CD4-positive, alpha-beta T cell treated with Interleukin-15 for 4 hours (primary cell): ENCODE data around the gene GDF15.
"Not testable (repeated sequence)": the region's sequence is repeated elsewhere in the genome, so short reads cannot be mapped to it uniquely, and the experiment has no call there.

ENCODE experiments used
- DNase-seq: peaks from one replicate; pipeline ENCODE4 v3.0.0-alpha.2; 2020; ENCODE audit warnings: low spot score

GDF15 gene

DNA sequence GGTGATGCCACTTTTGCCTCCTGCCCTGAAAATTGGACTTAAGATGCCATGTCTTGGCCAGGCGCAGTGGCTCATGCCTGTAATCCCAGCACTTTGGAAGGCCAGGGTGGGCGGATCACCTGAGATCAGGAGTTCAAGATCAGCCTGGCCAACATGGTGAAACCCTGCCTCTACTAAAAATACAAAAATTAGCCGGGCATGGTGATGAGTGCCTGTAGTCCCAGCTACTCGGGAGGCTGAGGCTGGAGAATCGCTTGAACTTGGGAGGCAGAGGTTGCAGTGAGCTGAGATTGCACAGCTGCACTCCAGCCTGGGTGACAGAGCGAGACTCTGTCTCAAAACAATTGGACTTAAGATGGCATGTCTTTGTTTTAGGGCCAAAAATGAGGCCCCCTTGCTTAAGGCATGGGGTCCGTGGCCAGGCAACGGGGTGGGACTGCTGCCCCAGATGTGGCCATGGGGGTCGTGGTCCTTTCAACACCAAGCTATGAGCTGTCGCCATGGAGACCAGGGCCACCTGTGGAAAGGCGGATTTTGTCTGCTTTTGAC, 21.6 kb upstream of the GDF15 start:
- not testable (repeated sequence) for DNase-seq

DNA sequence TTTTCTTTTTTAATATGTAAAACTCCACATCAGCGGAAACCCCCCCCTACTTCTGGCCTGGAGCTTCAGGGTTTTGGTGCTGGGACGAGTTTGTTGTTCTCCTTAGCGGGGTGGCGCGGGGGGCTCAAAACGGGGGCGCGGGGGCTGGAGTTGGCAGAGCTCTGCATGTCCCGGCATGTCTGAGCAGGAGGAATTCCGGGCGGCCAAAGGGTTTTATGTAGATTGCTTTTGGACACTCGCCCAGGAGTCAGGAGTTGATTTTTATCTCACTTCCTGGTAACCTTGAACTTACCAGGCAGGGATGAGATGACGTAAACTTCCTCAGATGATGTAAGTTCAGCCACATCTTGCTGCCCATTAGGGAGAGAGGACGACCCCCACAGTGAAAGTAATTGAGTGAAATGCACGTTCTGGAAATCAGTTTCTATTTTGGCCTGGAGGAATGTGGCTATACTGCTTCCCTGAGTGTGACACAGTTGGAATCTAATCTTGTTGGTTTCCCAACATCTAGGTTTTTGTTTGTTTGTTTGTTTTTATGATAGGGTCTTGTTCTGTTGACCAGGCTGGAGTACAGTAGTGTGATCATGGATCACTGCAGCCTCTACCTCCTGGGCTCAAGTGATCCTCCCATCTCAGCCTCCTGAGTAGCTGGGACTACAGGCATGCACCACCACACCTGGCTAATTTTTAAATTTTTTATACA, 21.0 kb upstream of the GDF15 start:
- no peak for DNase-seq

DNA sequence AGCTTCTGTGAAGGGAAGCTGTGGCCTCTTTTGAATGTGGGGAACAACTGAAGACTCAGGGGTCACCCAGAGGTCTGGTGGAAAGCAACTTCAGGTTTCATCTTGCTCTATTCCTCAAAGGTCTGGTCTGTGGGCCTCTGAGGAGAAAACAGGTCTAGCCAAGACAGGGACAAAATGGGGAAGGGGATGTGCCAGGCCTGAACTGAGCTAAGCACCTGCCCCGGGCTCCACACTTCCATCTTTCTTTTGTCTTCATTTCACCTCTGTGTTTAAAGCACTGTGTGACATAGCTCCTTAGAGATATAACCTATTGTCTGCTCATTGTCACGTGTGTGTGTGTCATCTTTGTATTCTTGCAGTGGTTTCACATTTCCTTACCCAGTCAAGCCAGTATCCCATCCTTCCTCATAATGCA, 19.9 kb upstream of the GDF15 start:
- DNase-seq, result no peak

DNA sequence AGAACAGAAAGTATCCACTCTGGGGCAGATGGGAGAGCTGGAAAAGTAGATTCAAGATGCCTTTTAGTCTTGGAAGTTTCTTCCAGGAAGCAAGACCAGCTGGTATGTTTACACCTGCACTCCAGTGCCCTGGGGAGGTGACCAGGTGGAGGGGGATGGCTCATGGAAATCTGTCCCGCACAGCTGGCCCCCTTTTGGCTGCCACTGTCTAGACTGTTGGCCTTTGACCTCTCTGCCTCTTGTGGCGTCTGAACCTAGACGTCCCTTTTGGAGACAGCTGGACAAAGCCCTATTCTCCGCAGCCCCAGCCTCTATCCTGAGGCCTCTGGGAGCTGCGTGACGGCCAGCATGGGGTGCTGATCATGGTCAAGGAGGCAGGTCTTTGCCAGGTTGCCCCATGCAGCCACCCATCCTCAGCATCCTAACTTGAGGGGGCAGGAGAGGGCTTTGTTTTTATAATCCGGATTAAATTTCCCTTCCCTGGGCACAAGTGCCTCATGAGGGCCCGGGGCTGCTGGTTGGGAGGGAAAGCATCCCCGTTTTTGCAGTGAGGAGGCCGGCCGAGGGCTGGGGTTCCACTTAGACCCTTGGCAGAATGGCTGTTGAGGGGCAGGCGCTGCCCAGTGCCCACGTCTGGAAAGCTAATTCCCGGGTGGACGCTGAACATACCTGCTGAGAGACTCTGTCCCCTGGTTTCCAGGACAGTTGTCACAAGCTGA, 17.3 kb upstream of the GDF15 start:
- no peak for DNase-seq

DNA sequence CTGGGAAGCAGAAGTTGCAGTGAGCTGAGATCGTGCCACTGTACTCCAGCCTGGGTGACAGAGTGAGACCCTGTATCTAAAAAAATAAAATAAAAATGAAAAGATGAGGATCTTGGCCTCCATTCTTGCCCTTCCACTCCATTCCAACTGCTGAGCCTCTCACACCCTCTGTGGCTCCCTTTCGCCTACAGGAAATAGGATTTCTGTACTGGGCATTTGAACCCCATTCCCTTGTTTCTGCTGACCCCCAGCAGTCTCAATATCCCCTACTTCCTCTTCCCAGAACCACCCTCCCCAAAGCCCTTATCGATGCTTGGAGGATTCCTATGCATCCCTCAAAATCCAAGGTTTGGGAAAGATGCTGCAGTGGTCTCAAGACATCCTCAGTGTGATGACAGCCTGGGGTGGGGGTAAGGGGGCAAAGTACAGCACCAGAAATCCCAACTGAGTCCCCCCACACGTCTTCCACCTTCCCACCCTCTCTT, 12.5 kb upstream of the GDF15 start:
- DNase-seq, result no peak

DNA sequence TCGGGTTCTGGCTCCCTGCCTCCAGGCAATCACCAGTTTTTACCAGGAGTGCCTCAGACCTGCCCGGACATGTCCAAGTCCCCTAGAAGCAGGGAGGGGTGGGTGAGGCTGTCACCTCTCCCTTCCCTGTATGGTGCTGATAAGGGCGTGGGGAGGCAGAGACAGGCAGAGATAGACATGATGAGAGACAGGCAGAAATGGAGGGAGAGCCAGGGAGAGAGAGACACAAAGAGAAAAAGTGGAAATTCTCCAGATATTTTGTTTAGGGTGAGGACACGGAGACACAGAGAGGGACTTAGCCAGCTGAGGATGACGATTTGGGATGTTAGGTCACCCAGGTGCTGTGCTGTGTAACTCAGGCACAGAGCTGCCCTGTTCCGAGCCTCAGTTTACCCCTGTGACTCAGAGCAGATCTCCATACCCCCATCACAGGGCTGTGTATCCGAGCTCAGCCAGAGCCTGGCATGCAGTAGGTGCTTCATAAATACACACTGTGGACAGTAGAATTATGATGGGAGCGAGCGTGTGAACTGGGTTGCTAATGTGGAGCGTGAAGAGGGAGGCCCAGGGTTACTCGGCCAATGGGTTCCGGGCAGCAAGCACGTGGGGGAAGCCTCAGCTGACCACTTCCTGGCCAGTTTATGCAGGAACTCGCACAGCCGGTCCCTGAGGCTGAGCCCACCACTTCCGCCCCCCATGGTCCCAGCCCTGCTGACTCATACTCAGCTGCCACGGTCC, 11.9 kb upstream of the GDF15 start:
- DNase-seq, result peak; percentile 56

DNA sequence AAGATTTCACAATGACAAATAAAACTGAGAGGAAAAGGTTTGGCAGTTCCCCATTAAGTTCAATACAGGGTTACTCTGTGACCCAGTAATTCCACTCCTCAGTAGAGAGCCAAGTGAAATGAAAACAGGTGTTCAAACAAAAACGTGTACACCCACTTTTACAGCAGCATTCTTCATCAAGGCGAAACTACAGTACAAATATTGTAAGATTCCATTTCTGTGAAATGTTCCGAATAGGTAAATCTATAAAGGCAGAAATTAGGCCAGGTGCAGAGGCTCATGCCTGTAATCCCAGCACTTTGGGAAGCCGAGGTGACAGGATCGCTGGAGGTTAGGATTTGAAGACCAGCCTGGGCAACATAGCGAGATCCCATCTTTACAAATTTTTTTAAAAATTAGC, 8.9 kb upstream of the GDF15 start:
- DNase-seq, result no peak

DNA sequence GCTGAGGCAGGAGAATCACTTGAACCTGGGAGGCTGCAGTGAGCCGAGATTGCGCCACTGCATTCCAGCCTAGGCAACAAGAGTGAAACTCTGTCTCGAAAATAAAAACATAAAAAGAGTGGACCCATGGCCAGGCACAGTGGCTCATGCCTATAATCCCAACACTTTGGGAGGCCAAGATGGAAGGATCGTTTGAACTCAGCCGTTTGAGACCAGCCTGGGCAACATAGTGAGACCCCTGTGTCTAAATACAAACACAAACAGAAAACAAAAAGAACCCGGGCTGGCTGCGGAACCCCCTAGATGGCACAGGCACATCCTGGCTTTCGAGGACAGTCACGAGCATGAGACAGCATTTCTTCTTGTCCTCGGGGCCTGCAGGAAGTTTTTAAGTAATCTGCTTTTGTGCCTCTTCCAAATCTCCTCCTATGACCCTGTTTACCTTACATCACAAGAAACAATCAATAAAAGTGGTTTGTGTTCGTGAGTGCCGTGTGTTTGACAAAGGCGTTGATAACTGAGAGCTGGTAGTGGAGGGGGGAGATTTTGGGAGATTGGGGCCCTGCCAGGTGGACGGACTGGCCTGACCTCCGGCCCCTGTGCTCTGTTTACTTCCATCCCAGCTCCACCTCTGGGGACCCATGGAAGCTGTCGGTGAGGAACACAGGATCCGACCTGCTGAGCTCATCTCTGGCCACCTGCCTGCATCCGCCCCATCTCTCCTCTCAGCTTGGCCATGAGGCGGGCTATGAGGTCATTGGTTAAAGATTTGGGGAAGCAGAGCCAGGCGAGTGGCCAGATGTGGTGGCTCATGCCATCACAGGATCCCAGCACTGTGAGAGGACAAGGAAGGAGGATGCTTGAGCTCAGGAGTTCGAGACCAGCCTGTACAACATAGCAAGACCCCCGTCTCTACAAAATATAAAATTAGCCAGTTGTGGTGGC, 5.9 kb upstream of the GDF15 start:
- DNase-seq, result no peak

DNA sequence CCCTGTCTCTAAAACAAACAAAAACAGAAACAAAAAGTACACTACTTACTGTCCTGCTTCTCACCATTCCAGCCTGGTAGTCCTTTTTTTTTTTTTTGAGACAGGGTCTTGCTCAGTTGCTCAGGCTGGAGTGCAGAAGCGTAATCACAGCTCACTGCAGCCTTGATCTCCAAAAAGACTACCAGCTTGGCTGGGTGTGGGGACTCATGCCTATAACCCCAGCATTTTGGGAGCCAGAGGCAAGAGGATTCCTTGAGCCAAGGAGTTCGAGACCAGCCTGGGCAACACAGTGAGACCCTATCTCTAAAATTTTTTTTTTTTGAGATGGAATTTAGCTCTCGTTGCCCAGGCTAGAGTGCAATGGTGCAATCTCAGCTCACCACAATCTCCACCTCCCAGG, 5.1 kb upstream of the GDF15 start:
- no peak for DNase-seq

DNA sequence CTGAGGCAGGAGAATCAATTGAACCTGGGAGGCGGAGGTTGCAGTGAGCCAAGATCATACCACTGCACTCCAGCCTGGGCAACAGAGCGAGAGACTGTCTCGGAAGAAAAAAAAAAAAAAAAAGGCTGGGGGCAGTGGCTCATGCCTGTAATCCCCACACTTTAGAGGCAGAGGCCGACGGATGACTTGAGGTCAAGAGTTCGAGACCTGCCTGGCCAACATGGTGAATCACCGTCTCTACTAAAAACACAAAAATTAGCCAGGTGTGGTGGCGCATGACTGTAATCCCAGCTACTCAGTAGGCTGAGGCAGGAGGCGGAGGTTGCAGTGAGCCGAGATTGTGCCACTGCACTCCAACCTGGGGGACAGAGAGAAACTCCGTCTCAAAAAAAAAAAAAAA, 2.3 kb upstream of the GDF15 start:
- not testable (repeated sequence) for DNase-seq

DNA sequence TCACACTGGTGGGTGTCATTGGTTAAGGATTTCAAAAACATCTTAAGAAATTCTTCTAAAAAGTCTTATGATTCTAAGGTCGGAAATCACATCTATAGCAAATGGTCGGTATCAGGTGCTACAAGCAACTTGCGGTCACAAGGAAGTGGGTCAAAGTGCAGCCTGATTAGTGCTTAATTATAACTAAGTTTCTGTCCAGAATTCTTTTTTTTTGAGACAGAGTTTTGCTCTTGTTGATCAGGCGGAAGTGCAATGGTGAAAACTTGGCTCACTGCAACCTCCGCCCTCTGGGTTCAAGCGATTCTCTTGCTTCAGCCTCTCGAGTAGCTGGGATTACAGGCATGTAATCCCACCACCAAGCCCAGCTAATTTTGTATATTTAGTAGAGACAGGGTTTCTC, 1.2 kb upstream of the GDF15 start:
- DNase-seq, result no peak

DNA sequence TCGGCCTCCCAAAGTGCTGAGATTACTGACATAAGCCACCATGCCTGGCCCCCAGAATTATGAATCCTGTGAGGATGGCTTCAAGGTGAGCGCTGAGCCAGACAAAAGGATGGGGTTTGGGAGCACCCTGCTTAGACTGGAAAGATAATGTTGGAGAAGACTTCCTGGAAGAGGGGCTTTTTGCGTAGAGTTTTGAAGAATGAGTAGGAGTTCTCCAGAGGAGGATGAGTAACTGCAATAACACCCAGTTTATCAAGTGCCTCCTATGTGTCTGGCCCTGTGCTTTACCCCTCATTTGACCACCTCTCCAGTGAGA, 641 bp upstream of the GDF15 start:
- no peak for DNase-seq

DNA sequence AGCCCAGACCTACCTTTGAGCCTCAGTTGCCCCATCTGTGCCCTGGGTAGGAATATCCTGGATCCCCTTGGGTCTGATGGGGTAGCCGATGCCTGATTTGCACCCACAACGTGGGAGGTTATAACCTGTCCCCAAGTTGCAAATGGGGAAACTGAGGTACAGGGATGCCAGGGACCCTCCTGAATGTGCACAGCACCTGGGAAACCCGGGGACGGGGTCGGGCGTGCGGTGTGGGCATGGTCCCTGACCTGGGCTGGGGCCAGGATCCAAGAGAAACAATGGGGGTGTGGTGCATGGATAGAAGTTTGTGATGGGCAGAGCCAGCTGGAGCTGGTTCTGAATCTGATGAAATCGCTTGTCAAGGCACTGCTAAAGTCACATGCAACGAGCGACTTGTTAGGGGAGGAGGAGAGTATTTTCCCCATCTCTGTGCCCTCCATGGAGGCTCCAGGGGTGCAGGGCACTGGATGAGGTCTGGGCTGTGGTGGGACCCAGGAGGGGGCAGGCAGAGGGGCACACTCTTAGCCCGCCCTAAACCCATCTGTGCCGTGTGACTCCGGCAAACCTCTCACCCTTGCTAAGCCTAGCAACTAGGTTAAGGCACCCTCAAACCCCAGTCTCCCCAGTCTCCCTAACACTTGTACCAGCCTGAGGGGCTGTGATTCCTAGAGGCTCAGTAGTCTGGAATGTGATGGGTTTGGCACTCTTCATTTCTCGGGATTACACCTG, 749 bp downstream of the GDF15 start:
- DNase-seq, result no peak

DNA sequence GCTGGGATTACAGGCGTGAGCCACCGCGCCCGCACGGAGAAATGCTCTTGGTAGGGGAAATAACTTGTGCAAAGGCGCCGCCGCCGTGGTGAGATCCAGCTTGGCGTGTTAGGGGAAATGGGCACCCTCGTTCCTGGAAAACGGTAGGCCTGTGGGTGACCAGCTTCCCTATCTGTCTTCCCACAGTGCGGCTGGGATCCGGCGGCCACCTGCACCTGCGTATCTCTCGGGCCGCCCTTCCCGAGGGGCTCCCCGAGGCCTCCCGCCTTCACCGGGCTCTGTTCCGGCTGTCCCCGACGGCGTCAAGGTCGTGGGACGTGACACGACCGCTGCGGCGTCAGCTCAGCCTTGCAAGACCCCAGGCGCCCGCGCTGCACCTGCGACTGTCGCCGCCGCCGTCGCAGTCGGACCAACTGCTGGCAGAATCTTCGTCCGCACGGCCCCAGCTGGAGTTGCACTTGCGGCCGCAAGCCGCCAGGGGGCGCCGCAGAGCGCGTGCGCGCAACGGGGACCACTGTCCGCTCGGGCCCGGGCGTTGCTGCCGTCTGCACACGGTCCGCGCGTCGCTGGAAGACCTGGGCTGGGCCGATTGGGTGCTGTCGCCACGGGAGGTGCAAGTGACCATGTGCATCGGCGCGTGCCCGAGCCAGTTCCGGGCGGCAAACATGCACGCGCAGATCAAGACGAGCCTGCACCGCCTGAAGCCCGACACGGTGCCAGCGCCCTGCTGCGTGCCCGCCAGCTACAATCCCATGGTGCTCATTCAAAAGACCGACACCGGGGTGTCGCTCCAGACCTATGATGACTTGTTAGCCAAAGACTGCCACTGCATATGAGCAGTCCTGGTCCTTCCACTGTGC, 2.4 kb downstream of the GDF15 start:
- DNase-seq, result peak; percentile 83

DNA sequence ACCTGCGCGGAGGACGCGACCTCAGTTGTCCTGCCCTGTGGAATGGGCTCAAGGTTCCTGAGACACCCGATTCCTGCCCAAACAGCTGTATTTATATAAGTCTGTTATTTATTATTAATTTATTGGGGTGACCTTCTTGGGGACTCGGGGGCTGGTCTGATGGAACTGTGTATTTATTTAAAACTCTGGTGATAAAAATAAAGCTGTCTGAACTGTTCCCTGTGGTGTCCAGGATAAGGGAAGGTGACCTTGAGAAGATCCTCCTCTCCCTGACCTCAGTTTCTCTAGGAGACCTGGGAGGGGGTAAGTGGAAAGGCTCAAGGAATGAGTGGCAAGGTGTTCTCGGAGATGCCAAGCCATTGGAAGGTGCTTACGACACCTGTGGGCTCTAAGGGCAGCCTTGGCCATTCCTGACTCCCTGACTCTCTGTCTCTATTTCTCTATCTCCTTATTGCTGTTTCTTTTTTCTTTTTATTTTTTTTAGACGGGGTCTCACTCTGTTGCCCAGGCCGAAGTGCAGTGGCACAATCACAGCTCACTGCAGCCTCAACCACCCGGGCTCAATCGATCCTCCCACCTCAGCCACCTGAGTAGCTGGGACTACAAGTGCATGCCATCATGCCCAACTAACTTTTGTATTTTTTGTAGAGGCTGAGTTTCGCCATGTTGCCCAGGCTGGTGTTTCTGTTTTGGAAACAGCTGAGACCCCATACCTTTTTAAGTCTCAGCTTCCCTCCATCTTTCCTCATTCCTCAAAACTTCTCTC, 3.2 kb downstream of the GDF15 start:
- DNase-seq, result no peak

DNA sequence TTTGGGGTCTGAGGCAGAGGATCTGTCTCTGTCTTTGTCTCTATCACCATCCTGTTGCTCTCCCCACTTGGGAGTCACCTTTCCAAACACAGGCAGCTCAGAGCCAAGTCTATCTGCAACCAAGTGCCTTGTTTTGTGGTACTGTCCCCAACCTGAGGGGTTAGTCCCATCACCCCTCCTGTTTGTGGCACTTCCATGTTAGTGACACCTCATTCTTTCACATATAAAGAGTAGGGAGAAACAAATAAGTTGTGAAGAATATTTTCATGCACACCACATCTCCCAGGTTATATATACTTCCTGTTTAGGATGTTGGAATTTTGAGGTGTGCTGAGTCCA, 3.7 kb downstream of the GDF15 start:
- DNase-seq, result no peak

DNA sequence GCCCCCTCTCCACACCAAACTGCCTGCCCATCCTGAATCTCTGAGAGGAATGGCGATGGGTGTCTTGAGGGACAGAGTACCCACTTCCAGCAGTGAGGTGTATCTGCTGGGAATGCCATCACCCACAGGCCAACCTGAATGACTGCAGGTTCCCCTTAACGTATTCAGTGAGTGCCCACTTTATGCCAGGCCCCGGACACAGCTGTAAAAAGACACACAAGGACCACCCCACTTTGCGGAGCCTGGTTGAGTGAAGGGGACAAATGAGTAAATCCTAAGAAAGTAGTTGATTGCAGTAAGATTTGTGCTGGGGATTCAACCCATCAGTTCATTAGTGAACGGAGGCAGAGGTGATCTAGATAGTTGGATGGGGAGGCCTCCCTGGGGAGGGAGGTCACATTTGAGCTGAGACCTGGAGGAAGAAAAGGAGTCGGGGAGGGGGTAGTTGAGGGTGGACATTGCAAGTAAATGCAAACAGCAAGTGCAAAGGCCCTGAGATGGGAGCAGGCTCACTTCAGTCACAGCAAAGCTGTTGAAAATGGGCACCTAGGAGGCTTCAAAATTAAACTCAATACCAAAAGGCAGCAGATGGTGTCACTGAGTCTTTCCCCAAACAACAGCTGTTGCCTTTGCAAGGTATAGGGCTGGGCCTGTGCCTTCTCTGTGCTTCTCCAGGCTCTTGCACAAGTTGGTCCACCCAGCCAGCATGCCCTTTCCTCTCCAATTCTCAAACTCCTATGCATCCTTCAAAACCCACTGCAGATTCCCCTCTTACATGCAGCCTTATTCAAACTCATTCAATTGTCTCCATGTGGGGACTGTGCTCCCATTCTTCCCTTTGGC, 4.3 kb downstream of the GDF15 start:
- DNase-seq, result no peak

DNA sequence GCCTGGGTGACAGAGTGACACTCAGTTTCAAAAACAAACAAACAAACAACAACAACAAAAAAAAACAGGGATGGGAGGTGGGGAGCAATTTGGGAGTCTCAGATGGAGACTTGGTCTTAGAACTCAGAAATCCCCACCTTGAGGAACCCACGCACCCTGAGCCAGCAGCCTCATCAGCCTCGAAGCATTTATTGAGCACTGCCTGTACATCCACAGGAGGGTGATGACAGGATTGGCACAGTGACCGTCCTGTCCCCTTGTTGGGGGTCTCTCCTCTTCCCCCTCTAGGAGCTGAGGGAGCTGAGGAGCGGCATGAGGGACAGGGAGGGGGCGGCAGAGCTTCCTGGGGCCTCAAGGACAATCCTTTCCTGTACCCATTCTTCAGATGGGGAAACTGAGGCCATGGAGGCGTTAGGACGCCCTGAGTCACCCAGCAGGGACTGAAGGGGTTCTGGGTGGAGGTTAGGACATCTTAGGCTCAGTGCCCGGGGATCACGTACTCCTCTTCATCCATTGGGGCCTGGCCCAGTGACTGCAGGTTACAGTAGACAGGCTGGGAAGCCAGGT, 5.6 kb downstream of the GDF15 start:
- DNase-seq, result no peak
